Glutamatergic neuron (in vitro differentiated cells): ENCODE results near the gene LYZL1. TPM values are rescaled to one million over a fixed set of nuclear protein-coding genes. Genes with fewer than 3 reads are reported as not detected.
"Not testable (repeated sequence)": the region's sequence is repeated elsewhere in the genome, so short reads cannot be mapped to it uniquely, and the experiment has no call there.

Source experiments
- DNase-seq: peaks from one replicate; pipeline ENCODE4 v3.0.0; 2022
- H3K27ac Mint-ChIP-seq: one replicate; pipeline ENCODE4 v1.8.0; 2020; ENCODE audit warnings: mild to moderate bottlenecking, mixed read lengths, inconsistent platforms; ENCODE audit not compliant: unreplicated experiment
- H3K27me3 Mint-ChIP-seq: one replicate; pipeline ENCODE4 v1.8.0; 2020; ENCODE audit warnings: mild to moderate bottlenecking, moderate library complexity, mixed read lengths, inconsistent platforms; ENCODE audit not compliant: unreplicated experiment
- H3K36me3 Mint-ChIP-seq: one replicate; pipeline ENCODE4 v1.8.0; 2020; ENCODE audit warnings: mild to moderate bottlenecking, mixed read lengths, inconsistent platforms; ENCODE audit not compliant: unreplicated experiment
- H3K4me1 Mint-ChIP-seq: one replicate; pipeline ENCODE4 v1.8.0; 2020; ENCODE audit warnings: mild to moderate bottlenecking, low read depth, mixed read lengths, inconsistent platforms; ENCODE audit not compliant: unreplicated experiment
- H3K4me3 Mint-ChIP-seq: one replicate; pipeline ENCODE4 v1.8.0; 2020; ENCODE audit warnings: mild to moderate bottlenecking, mixed read lengths, inconsistent platforms; ENCODE audit not compliant: unreplicated experiment
- H3K9me3 Mint-ChIP-seq: one replicate; pipeline ENCODE4 v1.8.0; 2020; ENCODE audit warnings: mild to moderate bottlenecking, moderate library complexity, mixed read lengths, inconsistent platforms; ENCODE audit not compliant: unreplicated experiment
- CTCF ChIP-seq: fragments of 200-600 bp; sonication (generic); IDR thresholded peaks from one replicate; pipeline ENCODE4 v1.5.0; 2021; ENCODE audit not compliant: partially characterized antibody, unreplicated experiment
- total RNA-seq: library from RNA; stranded (reverse); fragmentation: NEBNext Ultra II Directional; extraction: Animal tissue kit (Norgen Biotek cat#: 25700); gene quantifications from one replicate; pipeline ENCODE4 v1.2.1, GENCODE V29; 2021; ENCODE audit not compliant: unreplicated experiment

LYZL1 gene
- total RNA-seq, 1 donor from 2014 or later, result not detected

- no peaks in the 10 kb centered on the region for H3K9me3 Mint-ChIP-seq
- no peaks in the 10 kb centered on the region for H3K4me1 Mint-ChIP-seq
- peaks cover 2% of the 10 kb centered on the region for H3K27me3 Mint-ChIP-seq
- H3K36me3 Mint-ChIP-seq, result no peaks in the 10 kb centered on the region
- no peak overlapping the region for H3K4me3 Mint-ChIP-seq
- no peak for DNase-seq
- no peak for TF ChIP-seq CTCF
- H3K27ac Mint-ChIP-seq, result no peak overlapping the region
These were observed 40.5 kb downstream of the LYZL1 start for GRCh38 chr10:29329420-29329819.

GRCh38 chr10:29332061-29332760 lies 43.3 kb downstream of the LYZL1 start:
- Mint-ChIP-seq H3K4me3 (no peak overlapping the region), H3K27me3 (no peaks in the 10 kb centered on the region), H3K27ac (no peak overlapping the region), H3K36me3 (no peaks in the 10 kb centered on the region), H3K4me1 (no peaks in the 10 kb centered on the region), H3K9me3 (no peaks in the 10 kb centered on the region)
- no peak for DNase-seq
- no peak for TF ChIP-seq CTCF

GRCh38 chr10:29332761-29333148 lies 43.9 kb downstream of the LYZL1 start:
- Mint-ChIP-seq H3K27ac (no peak overlapping the region), H3K4me3 (no peak overlapping the region), H3K9me3 (no peaks in the 10 kb centered on the region), H3K4me1 (no peaks in the 10 kb centered on the region), H3K36me3 (no peaks in the 10 kb centered on the region), H3K27me3 (no peaks in the 10 kb centered on the region)
- DNase-seq, result no peak
- no peak for TF ChIP-seq CTCF

- H3K4me3 Mint-ChIP-seq, H3K36me3 Mint-ChIP-seq, DNase-seq, H3K9me3 Mint-ChIP-seq, H3K4me1 Mint-ChIP-seq, H3K27me3 Mint-ChIP-seq, H3K27ac Mint-ChIP-seq: not testable (repeated sequence)
These were observed 48.7 kb downstream of the LYZL1 start for GRCh38 chr10:29337526-29337925.

GRCh38 chr10:29343607-29344038 lies 54.8 kb downstream of the LYZL1 start:
- Mint-ChIP-seq H3K27ac (no peak overlapping the region), H3K27me3 (no peaks in the 10 kb centered on the region), H3K36me3 (peaks cover 14% of the 10 kb centered on the region), H3K4me3 (no peak overlapping the region), H3K4me1 (no peaks in the 10 kb centered on the region), H3K9me3 (no peaks in the 10 kb centered on the region)
- TF ChIP-seq CTCF, result no peak
- no peak for DNase-seq
